NCI-H1092 (cell line): Measurements from ENCODE around the gene DNM2.
"Not testable (repeated sequence)": the region's sequence is repeated elsewhere in the genome, so short reads cannot be mapped to it uniquely, and the experiment has no call there.

Experiments
- DNase-seq: peaks from one replicate; lab custom pipeline; 2025; lab: John Stamatoyannopoulos, UW

Gene DNM2

GRCh38 chr19:10838377-10838776, 120.5 kb downstream of the DNM2 start:
- DNase-seq, result no peak

DNA sequence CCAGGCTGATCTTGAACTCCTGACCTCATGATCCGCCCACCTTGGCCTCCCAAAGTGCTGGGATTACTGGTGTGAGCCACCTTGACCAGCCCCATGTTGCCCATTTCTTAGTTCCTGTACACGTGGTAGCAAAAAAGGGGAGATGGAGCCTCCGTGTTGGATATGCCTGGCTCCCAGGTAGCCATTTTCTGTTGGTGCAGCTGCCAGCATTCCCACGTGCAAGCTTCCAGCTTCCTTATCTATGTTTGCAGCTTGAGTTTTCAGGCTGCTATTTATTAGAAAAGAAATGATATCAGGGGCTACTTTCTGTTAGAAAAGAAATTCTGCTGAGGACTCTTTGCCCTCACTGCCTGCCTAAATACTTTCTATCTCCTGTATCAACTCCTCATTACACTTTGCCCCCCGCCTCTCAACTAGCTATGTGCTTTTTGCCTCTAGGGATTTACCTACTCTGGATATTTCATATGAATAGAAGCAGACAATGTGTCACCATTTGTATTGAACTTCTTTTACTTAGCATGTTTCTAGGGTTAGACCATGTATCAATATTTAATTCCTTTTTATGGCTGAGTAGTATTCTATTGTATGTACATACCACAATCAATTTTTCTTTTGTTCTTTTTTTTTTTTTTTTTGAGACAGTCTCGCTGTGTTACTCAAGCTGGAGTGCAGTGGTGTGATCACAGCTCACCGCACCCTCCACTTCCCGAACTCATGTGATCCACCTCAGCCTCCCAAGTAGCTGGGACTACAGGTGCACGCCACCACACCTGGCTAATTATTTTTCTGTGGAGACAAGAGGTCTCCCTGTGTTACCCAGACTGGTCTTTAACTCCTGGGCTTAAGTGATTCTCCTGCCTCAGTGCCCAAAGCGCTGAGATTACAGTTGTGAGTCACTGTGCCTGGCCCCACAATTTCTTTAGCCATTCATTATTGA, 121.5 kb downstream of the DNM2 start:
- no peak for DNase-seq

GRCh38 chr19:10842788-10843187, 124.9 kb downstream of the DNM2 start:
- DNase-seq, result no peak

- no peak for DNase-seq
Measured at GRCh38 chr19:10846500-10847202, 128.8 kb downstream of the DNM2 start.

DNA sequence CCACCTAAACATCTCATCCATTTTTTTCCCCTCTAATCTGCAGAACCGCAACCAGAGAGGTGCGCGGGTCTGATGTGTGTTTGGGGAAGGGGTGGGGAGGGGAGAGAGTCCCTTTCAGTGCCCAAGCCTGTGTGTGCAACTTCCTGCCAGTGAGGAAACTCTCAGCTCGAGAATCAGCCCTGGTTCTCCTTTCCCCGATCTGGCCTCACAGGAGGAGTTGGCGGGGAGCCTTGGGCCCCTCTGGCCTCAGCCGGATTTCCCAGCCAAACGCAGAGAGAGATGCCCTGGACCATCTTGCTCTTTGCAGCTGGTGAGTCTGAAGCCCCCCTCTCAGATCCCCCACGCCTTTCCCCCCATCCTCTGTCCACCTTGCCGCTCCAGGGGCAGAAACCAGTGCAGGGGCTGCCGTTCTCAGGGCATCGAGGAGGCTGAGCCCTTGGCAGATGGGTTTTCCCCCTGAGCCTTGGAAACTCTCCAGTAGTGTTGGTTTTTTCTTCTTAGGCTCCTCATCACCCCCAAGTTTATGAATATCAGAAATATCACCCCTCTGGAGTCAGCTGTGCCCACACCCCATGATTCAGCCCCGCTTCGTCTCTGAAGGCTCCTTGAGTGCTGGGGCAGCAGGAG, 130.5 kb downstream of the DNM2 start, which contains the start of gene C19orf38:
Gene C19orf38, plus strand, starts transcription at position 186 of the 627 bp plus-strand sequence. Its CDS starts 94 bp downstream, at position 280.
- no peak for DNase-seq

DNA sequence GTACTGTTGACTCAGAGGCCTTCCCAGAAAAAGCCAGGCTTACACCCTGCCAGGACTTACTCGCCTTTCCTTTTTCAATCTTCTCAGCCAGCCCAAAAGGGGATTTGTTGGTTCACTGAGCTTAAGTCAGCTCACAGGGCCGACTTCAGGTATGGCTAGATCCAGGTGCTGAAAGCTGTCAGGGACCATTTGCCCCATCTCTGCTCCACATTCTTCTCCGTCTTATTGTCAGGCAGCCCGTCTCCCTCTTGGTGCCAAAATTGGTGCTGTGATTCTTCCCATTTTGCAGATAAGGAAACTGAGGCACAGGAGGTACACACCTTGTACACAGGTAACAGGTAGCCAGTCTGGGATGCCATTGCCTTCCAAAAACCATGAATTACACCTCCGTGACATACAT, 132.8 kb downstream of the DNM2 start:
- DNase-seq, result no peak

DNA sequence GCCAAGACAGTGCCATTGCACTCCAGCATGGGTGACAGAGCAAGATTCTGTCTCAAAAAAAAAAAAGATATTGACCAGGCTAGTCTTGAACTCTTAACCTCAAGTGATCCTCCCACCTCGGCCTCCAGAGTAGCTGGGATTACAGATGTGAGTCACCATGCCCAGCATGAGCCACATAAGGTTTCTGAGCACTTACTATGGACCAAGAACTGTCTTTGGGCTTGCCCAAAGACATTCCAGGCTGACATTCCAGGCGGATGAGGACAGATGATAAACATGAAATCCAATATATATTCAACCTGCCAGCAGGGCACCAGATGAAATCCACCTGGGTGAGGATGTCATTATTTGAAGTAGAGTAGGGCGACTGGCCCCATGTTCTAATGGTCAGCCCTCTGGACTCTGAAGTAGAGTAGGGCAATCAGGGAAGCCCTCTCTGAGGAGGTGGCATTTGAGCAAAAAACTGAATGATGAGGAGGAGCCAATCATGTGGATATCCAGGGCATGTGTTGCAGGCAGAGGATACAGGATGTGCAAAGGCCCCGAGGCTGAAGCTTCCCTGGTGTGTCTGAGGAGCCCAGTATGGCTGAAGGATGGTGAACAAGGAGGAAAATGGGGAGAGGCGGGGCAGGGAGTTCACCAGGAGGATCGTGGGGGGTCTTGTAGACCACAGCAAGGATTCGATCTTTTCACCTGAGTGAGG, 134.4 kb downstream of the DNM2 start:
- no peak for DNase-seq

- DNase-seq, result no peak
Measured at GRCh38 chr19:10852941-10853340, 135.1 kb downstream of the DNM2 start.

DNA sequence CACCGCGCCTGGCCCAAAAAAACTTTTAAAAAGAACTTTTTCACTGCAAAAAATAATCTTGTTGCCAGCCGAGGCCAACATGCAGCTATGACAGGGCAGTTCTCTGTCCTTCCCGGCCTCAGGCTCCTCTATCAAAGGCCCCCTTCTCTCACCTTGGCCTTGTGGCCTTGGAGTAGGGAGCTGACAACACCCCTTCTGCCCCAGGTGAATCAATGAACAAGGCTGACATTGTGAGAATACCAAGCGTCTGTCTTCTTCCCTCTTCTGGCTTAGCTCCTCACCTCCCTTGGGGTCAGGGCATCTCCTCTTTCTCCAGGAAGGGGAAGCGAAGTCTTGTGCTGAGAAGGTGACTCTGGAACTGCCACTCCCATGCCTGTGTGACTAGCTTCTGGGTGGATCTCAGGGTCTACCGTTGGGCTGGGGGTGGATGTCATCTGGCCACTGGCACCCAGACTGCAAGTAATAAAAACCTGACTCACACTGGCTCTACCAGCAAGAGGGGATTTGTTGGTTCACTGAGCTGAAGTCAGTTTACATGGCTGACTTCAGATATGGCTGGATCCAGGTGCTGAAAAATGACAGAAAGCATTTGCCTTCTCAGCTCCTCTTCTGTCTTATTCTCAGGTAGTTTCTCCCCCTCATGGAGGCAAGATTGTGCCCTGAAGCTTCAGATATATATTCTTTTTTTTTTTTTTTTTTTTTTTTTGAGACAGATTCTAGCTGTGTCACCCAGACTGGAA, 136.6 kb downstream of the DNM2 start:
- no peak for DNase-seq

DNA sequence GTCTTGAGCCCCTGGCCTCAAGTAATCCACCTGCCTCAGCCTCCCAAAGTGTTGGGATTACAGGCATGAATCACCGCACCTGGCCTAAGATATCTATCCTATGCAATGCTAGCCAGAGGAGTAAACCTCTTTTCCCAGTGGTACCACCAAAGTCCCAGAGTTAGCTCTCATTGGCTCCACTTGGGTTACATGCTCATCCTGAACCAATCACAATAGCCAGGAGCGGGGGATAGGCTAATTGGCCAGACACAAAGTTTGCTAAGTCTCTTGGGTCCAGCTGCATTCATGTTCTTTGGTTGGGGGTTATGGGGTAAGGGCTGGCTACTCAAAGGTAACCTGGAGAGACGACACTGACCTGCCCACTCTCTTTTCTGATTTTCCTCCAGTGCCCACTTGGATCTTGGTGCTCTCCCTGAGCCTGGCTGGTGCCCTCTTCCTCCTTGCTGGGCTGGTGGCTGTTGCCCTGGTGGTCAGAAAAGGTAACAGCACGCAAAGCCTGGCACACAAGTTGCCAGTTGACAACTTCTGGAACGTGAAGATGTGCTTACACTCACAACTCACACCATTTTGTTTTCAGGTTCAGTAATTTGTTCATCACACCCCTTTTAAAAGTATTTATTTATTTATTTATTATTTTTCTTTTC, 138.1 kb downstream of the DNM2 start:
- no peak for DNase-seq

- not testable (repeated sequence) for DNase-seq
Measured at GRCh38 chr19:10856899-10857298, 139.0 kb downstream of the DNM2 start.

DNA sequence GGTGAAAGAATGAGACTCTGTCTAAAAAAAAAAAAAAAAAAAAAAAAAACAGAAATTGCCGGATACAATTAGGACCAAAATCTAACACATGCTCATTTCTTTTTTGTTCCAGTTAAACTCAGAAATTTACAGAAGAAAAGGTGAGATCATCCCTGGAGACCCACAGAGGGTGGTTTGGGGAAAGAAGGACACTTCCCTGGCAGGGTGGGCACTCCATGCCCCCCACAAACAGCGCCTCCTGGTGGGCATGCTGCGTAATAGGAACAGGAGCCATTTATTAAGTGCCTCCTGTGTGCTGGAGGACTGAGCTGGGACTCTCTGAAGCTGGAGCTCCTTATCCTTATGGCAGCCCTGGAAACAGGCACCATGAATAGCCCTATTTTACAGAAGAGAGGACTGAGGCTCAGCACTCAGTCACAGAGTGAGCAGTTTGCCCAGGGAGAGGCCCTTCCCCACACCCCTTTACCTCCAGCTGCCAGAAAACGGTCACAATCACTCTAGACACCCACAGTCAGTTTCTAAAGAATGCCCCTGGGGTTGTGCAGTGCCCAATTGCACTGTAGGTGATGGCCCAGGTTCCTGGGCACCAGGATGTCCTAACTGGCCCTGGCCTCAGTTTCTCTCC, 140.4 kb downstream of the DNM2 start:
- no peak for DNase-seq

- no peak for DNase-seq
Measured at GRCh38 chr19:10861103-10861651, 143.3 kb downstream of the DNM2 start.

- DNase-seq, result no peak
Measured at GRCh38 chr19:10862561-10863106, 144.8 kb downstream of the DNM2 start.

- DNase-seq, result no peak
Measured at GRCh38 chr19:10863107-10863717, 145.3 kb downstream of the DNM2 start.

DNA sequence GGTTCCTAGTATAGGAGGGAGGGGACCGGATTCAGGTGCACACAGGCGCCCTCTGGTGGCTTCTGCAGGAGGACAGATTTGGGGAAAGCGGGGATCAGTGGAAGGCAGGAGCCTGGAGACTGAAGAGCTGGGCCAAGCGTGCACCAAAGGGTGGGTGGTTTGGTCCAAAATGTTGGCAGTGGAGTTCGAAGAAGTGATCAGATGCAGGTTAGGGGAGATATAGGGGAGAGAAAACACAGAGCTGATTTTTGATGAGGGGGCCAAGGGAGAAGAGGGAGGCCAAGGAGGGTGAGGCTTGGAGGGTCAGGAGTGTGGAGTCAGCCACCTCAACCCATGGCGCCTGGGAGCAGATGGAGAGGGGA, 146.6 kb downstream of the DNM2 start:
- DNase-seq, result peak; percentile 66

DNA sequence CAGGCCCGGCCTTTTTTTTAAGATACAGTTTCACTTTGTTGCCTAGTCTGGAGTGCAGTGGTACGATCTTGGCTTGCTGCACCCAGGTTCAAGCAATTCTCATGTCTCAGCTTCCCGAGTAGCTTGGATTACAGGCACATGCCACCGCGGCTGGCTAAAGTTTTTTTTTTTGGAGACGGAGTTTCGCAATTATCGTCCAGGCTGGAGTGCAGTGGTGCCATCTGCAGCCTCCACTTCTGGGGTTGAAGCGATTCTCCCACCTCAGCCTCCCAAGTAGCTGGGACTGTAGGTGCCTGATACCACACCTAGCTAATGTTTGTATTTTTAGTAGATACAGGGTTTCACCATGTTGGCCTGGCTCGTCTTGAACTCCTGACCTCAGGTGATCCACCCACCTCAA, 148.6 kb downstream of the DNM2 start:
- DNase-seq, result no peak

GRCh38 chr19:10868872-10869547, 151.1 kb downstream of the DNM2 start:
- no peak for DNase-seq

DNA sequence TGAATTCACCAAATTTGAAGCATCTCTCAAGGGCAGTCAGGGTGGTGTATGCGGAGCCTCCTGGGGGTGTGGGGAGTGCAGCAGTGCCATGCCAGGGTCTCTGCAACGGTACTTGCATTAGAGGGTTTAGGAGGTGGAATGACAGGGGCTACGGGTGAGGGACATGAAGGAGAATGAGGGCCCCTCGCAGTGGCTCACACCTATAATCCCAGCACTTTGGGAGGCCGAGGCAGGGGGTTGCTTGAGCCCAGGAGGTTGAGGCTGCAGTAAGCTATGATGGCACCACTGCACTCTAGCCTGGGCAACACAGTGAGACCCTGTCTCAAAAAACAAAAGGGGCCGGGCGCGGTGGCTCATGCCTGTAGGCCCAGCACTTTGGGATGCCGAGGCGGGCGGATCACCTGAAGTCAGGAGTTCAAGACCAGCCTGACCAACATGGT, 152.0 kb downstream of the DNM2 start:
- not testable (repeated sequence) for DNase-seq
